CD4-positive, alpha-beta T cell (primary cell): ENCODE measurements around the gene DTD1. TPM values are rescaled to one million over a fixed set of nuclear protein-coding genes. Genes with fewer than 3 reads are reported as not detected.

Experiments
- ATAC-seq: fragments of 200-7000 bp; cut with Tn5 transposase; one replicate; pipeline ENCODE4 v1.10.0; 2022; ENCODE audit warnings: mild to moderate bottlenecking; ENCODE audit not compliant: poor library complexity
- CTCF ChIA-PET: fragments of 350-600 bp; sonication (Branson Sonifier 250); formaldehyde crosslinking; loops from one replicate; lab custom pipeline; 2021; ENCODE audit warnings: antibody characterized with exemption, inconsistent platforms; lab: Charles Lee
- POLR2A ChIA-PET: fragments of 350-600 bp; sonication (Branson Sonifier 250); formaldehyde crosslinking; loops from one replicate; lab custom pipeline; 2021; ENCODE audit warnings: antibody characterized with exemption, inconsistent platforms; lab: Charles Lee
- DNase-seq, 14 experiments: peaks; one replicate each; pipeline ENCODE4 v3.0.0-alpha.2; 2013 to 2020; ENCODE audit warnings: mixed read lengths in 2 of 14
- H3K27ac ChIP-seq, 2 donors: one replicate each; pipeline versions ENCODE4 v1.5.1 to v1.7.0; 2013; ENCODE audit warnings: low read length in 2 of 2, low read depth in 1 of 2, mild to moderate bottlenecking in 1 of 2
- H3K27me3 ChIP-seq, 2 experiments: 1 replicate in 1 of 2; 2 replicates in 1 of 2; pipeline versions ENCODE4 v1.6.1 to v1.7.0; 2013; ENCODE audit warnings: low read length in 2 of 2, control low read depth in 1 of 2, mild to moderate bottlenecking in 1 of 2, moderate library complexity in 1 of 2; ENCODE audit not compliant: insufficient read depth in 2 of 2, control insufficient read depth in 1 of 2
- H3K36me3 ChIP-seq: one replicate; pipeline ENCODE4 v1.6.1; 2013; ENCODE audit warnings: low read length, control low read depth; ENCODE audit not compliant: insufficient read depth
- H3K4me1 ChIP-seq: one replicate; pipeline ENCODE4 v1.6.1; 2013; ENCODE audit warnings: low read length, control low read depth; ENCODE audit not compliant: insufficient read depth
- H3K4me3 ChIP-seq: one replicate; pipeline ENCODE4 v1.5.1; 2013; ENCODE audit warnings: mild to moderate bottlenecking, low read length, moderate library complexity
- H3K9me3 ChIP-seq, 2 experiments: 1 replicate in 1 of 2; 2 replicates in 1 of 2; pipeline versions ENCODE4 v1.6.1 to v1.7.0; 2013; ENCODE audit warnings: low read length in 2 of 2, mild to moderate bottlenecking in 2 of 2, control low read depth in 1 of 2, moderate library complexity in 1 of 2; ENCODE audit not compliant: control insufficient read depth in 1 of 2, insufficient read depth in 1 of 2
- H3K27ac Mint-ChIP-seq: one replicate; pipeline ENCODE4 v1.8.0; 2020; ENCODE audit warnings: mixed read lengths
- H3K27me3 Mint-ChIP-seq: one replicate; pipeline ENCODE4 v1.8.0; 2021; ENCODE audit warnings: mixed read lengths
- H3K36me3 Mint-ChIP-seq: one replicate; pipeline ENCODE4 v1.8.0; 2021; ENCODE audit warnings: low read depth, mixed read lengths
- H3K4me1 Mint-ChIP-seq: one replicate; pipeline ENCODE4 v1.8.0; 2021; ENCODE audit warnings: low read depth, mixed read lengths
- H3K4me3 Mint-ChIP-seq: one replicate; pipeline ENCODE4 v1.8.0; 2020; ENCODE audit warnings: mild to moderate bottlenecking, mixed read lengths
- H3K9me3 Mint-ChIP-seq: one replicate; pipeline ENCODE4 v1.8.0; 2020; ENCODE audit warnings: mixed read lengths
- intact Hi-C, 2 experiments: fragments of 100-400 bp; cut with DNase I in 1 of 2; cut with micrococcal nuclease in 1 of 2; formaldehyde crosslinking; loops; one replicate each; pipeline versions ENCODE4 v1.15.1 to v1.9.0; 2023 to 2025; cut with DNase I, micrococcal nuclease
- total RNA-seq, 174 experiments: library from RNA in 2 of 174; stranded (reverse) in 2 of 174; gene quantifications; one replicate each; pipeline ENCODE4 v1.2.3 and lab custom pipeline; 2021 to 2026
- TF ChIP-seq, protein P1 (sequence below): fragments of 200-600 bp; IDR thresholded peaks from one replicate; pipeline ENCODE4 v1.8.0; 2022; ENCODE audit warnings: antibody characterized with exemption, mild to moderate bottlenecking

Gene DTD1
- total RNA-seq, 2 experiments from 2014 or later, result 15.4 to 16.1 TPM

DNA sequence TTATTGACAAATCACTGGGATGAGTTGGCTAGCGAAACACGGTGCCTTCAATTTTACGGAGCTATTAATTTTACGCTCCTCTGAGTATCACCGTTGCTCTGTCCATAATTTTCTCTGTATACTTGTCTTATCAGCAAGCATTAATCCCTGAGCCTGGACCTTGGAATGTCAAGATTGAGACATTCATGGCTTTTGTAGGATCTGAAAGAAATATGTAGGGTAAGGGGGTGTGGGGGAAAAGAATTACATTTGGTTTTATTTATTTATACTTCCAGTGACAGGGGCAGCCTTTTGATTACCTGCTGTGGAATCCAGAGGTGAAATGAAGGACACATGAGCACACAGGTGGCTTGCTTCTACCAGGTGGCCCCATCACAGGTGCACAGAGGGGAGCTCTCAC is 46.6 kb downstream of the DTD1 start:
- Histone ChIP-seq H3K36me3 (peaks cover 15% of the 10 kb centered on the region), H3K4me1 (no peaks in the 10 kb centered on the region), H3K27me3 (no peaks in the 10 kb centered on the region), H3K27ac (no peak overlapping the region), H3K9me3 (no peaks in the 10 kb centered on the region), H3K4me3 (no peak overlapping the region)
- Mint-ChIP-seq H3K9me3 (no peaks in the 10 kb centered on the region), H3K4me1 (no peaks in the 10 kb centered on the region), H3K27ac (no peak overlapping the region), H3K36me3 (peaks cover 45% of the 10 kb centered on the region), H3K4me3 (no peak overlapping the region), H3K27me3 (no peaks in the 10 kb centered on the region)
- DNase-seq (no peak), ATAC-seq (no peak)
- intact Hi-C loops, result loop anchor here in 1 of 2 experiments (10.0 kb wide), 1 partner anchor 420 kb away; no protein-coding TSS in a partner anchor
- POLR2A ChIA-PET, result no interaction called here
- CTCF ChIA-PET, result interaction anchor here (1.2 kb wide), 1 partner anchor 14 kb away, joined by 3 read pairs; no protein-coding TSS in a partner anchor
- TF ChIP-seq, protein P1, sequence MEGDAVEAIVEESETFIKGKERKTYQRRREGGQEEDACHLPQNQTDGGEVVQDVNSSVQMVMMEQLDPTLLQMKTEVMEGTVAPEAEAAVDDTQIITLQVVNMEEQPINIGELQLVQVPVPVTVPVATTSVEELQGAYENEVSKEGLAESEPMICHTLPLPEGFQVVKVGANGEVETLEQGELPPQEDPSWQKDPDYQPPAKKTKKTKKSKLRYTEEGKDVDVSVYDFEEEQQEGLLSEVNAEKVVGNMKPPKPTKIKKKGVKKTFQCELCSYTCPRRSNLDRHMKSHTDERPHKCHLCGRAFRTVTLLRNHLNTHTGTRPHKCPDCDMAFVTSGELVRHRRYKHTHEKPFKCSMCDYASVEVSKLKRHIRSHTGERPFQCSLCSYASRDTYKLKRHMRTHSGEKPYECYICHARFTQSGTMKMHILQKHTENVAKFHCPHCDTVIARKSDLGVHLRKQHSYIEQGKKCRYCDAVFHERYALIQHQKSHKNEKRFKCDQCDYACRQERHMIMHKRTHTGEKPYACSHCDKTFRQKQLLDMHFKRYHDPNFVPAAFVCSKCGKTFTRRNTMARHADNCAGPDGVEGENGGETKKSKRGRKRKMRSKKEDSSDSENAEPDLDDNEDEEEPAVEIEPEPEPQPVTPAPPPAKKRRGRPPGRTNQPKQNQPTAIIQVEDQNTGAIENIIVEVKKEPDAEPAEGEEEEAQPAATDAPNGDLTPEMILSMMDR, result no peak

DNA sequence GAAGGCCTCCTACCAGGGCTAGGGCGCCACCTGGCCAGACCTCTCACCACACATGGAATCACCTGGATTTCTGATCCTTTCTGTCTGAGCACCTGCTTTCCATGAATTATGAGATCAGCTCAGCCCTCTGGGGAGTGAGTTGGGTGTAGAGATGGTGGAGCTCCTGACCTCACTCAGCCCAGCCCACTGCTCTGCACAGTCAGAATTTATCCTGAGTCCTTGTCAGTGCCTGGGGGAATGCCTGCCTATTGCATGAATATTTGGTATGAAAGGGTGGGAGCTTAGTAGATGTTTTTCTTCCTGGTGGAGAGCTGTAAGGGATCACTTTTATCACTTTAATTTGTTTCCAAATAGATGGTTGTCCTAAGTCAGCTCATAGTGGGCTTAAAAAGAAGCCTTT is 47.5 kb downstream of the DTD1 start:
- CTCF ChIA-PET, result no interaction called here
- Histone ChIP-seq H3K27me3 (no peaks in the 10 kb centered on the region), H3K36me3 (peaks cover 15% of the 10 kb centered on the region), H3K9me3 (no peaks in the 10 kb centered on the region), H3K27ac (no peak overlapping the region), H3K4me3 (no peak overlapping the region), H3K4me1 (no peaks in the 10 kb centered on the region)
- no peak overlapping the region for H3K27ac Mint-ChIP-seq
- no peaks in the 10 kb centered on the region for H3K4me1 Mint-ChIP-seq
- H3K27me3 Mint-ChIP-seq, result no peaks in the 10 kb centered on the region
- peaks cover 39% of the 10 kb centered on the region for H3K36me3 Mint-ChIP-seq
- no peaks in the 10 kb centered on the region for H3K9me3 Mint-ChIP-seq
- DNase-seq, result no peak
- intact Hi-C loops, result loop anchor here in 1 of 2 experiments (10.0 kb wide), 1 partner anchor 419 kb away; no protein-coding TSS in a partner anchor
- H3K4me3 Mint-ChIP-seq, result no peak overlapping the region
- TF ChIP-seq, protein P1, result no peak
- no peak for ATAC-seq
- POLR2A ChIA-PET, result no interaction called here

DNA sequence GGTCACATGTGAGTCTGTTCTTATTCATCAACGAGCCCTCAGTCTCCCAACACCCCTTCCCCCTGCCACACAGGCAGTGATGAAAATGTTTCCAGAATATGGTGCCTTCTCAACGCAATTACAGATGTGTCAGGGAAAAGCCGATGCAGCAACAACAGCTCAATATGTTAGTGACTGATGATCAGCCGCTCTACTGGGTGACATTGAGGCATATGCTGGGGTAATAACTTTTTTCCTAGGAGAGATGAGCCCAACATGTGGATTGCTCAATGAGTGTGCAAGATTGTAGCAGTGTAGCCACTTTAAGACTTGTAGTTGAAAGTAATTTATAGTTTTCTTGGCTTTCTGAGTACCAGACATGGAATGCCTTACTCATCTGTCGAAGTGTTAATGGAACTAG is 49.4 kb downstream of the DTD1 start:
- Histone ChIP-seq H3K36me3 (peaks cover 15% of the 10 kb centered on the region), H3K27me3 (no peaks in the 10 kb centered on the region), H3K4me1 (no peaks in the 10 kb centered on the region), H3K9me3 (no peaks in the 10 kb centered on the region), H3K27ac (no peak overlapping the region), H3K4me3 (no peak overlapping the region)
- no peak overlapping the region for H3K4me3 Mint-ChIP-seq
- ATAC-seq (no peak), DNase-seq (no peak)
- intact Hi-C loops, result loop anchor here in 1 of 2 experiments (10.0 kb wide), 1 partner anchor 418 kb away; no protein-coding TSS in a partner anchor
- peaks cover 34% of the 10 kb centered on the region for H3K36me3 Mint-ChIP-seq
- CTCF ChIA-PET, result no interaction called here
- POLR2A ChIA-PET, result no interaction called here
- TF ChIP-seq, protein P1, result no peak
- no peak overlapping the region for H3K27ac Mint-ChIP-seq
- H3K4me1 Mint-ChIP-seq, result no peaks in the 10 kb centered on the region
- no peaks in the 10 kb centered on the region for H3K27me3 Mint-ChIP-seq
- H3K9me3 Mint-ChIP-seq, result no peaks in the 10 kb centered on the region
